Measurements from ENCODE around the gene FREM2. TPM values are rescaled to one million over a fixed set of nuclear protein-coding genes. Genes with fewer than 3 reads are reported as not detected.

FREM2 gene
- total and polyA plus RNA-seq, 2 experiments from 2014 or later = 2.3 to 17.8 TPM

DNA sequence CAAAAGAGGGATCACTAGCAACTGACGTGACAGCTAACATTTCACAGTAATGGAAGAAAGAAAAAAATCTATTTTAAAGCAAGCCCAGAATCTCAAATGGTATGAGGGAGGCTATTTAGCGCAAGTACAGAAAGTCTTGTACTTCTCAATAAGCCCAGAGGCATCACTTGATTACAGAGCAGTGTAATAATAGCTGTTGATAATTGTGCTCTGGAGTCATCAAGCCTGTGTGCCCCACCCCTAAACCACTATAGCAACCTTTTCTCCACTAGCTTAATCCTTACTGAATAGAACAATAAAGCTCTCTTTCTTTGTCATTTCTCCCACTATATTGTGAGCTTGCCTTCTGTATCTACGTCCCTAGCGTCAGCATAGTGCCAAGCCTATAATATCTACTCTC is 56.6 kb downstream of the FREM2 start:
- DNase-seq (ENCODE audit: low spot score) = no peak
- 62% methylated on average over 4 of the region's 4 CpGs for WGBS (ENCODE audit: low lambda C conversion rate, missing lambda C conversion rate)
- Histone ChIP-seq H3K9me2 (replicated peaks; ENCODE audit: insufficient read depth) (no peaks in the 10 kb centered on the region), H3K9me3 (ENCODE audit: low read depth) (no peaks in the 10 kb centered on the region), H3K27ac (no peak overlapping the region), H3K27me3 (no peaks in the 10 kb centered on the region), H3K36me3 (replicated peaks; ENCODE audit: insufficient read depth, low read depth) (no peaks in the 10 kb centered on the region), H4K20me1 (ENCODE audit: insufficient read depth, poor library complexity, severe bottlenecking) (no peaks in the 10 kb centered on the region), H3K4me3 (no peak overlapping the region), H2AFZ (no peak overlapping the region), H3K79me2 (no peaks in the 10 kb centered on the region), H3K4me2 (no peak overlapping the region), H3K4me1 (ENCODE audit: insufficient read depth) (no peaks in the 10 kb centered on the region)
- TF ChIP-seq, protein P1, sequence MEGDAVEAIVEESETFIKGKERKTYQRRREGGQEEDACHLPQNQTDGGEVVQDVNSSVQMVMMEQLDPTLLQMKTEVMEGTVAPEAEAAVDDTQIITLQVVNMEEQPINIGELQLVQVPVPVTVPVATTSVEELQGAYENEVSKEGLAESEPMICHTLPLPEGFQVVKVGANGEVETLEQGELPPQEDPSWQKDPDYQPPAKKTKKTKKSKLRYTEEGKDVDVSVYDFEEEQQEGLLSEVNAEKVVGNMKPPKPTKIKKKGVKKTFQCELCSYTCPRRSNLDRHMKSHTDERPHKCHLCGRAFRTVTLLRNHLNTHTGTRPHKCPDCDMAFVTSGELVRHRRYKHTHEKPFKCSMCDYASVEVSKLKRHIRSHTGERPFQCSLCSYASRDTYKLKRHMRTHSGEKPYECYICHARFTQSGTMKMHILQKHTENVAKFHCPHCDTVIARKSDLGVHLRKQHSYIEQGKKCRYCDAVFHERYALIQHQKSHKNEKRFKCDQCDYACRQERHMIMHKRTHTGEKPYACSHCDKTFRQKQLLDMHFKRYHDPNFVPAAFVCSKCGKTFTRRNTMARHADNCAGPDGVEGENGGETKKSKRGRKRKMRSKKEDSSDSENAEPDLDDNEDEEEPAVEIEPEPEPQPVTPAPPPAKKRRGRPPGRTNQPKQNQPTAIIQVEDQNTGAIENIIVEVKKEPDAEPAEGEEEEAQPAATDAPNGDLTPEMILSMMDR (IDR thresholded peaks at IDR 0.05; ENCODE audit: poor library complexity) = no peak
- TF ChIP-seq EZH2 (IDR thresholded peaks at IDR 0.05; ENCODE audit: borderline replicate concordance) (no peak), EZH2phosphoT487 (IDR thresholded peaks at IDR 0.05; ENCODE audit: low read depth, severe bottlenecking, unreplicated experiment) (no peak)

GRCh38 chr13:38752686-38753085 is 65.8 kb downstream of the FREM2 start:
- Histone ChIP-seq H2AFZ (no peak overlapping the region), H3K79me2 (no peaks in the 10 kb centered on the region)
- TF ChIP-seq EZH2phosphoT487 (IDR thresholded peaks at IDR 0.05; ENCODE audit: low read depth, severe bottlenecking, unreplicated experiment) (no peak), EZH2 (IDR thresholded peaks at IDR 0.05; ENCODE audit: borderline replicate concordance) (no peak)
- TF ChIP-seq, protein P1 (IDR thresholded peaks at IDR 0.05; ENCODE audit: poor library complexity) = no peak

DNA sequence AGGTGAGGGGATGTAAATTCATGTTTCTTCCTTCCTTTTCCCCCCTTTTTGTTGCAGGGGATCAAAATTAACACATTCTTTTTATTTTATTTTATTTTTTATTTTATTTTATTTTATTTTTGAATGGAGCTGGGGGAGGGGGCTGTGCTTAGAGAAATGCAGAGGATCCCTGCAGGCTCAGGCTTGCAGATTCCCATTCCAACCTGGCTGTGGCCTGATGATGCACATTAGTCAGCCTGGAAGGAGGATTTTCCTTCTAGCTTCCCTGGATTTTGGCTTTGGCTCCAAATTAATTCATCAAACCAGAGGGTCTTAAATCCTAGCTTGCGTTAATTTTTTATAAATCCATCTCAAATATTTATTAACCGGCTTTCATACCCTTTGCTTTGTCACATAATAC is 67.0 kb downstream of the FREM2 start:
- no peak overlapping the region for H2AFZ ChIP-seq
- TF ChIP-seq, protein P1 (IDR thresholded peaks at IDR 0.05; ENCODE audit: poor library complexity) = no peak
- TF ChIP-seq EZH2 (IDR thresholded peaks at IDR 0.05; ENCODE audit: borderline replicate concordance) (no peak), EZH2phosphoT487 (IDR thresholded peaks at IDR 0.05; ENCODE audit: low read depth, severe bottlenecking, unreplicated experiment) (no peak)
- no peaks in the 10 kb centered on the region for H4K20me1 ChIP-seq (ENCODE audit: insufficient read depth, poor library complexity, severe bottlenecking)
- H3K4me2 ChIP-seq = no peak overlapping the region
- no peak for DNase-seq (ENCODE audit: low spot score)
- 78% methylated on average over 2 of the region's 2 CpGs for WGBS (ENCODE audit: low lambda C conversion rate, missing lambda C conversion rate)
- no peaks in the 10 kb centered on the region for H3K36me3 ChIP-seq (replicated peaks; ENCODE audit: insufficient read depth, low read depth)
- H3K4me3 ChIP-seq = no peak overlapping the region
- H3K4me1 ChIP-seq (ENCODE audit: insufficient read depth) = peaks cover 15% of the 10 kb centered on the region
- H3K9me2 ChIP-seq (replicated peaks; ENCODE audit: insufficient read depth) = no peaks in the 10 kb centered on the region
- no peaks in the 10 kb centered on the region for H3K27me3 ChIP-seq
- H3K9me3 ChIP-seq (ENCODE audit: low read depth) = no peaks in the 10 kb centered on the region
- H3K79me2 ChIP-seq = no peaks in the 10 kb centered on the region
- H3K27ac ChIP-seq = no peak overlapping the region

More at GRCh38 chr13:38752686-38753085, 65.8 kb downstream of the FREM2 start:
- H3K9me3 ChIP-seq (ENCODE audit: low read depth) = no peaks in the 10 kb centered on the region
- 35% methylated on average over 5 of the region's 5 CpGs for WGBS (ENCODE audit: low lambda C conversion rate, missing lambda C conversion rate)
- no peak overlapping the region for H3K27ac ChIP-seq
- H3K4me3 ChIP-seq = no peak overlapping the region
- no peaks in the 10 kb centered on the region for H3K27me3 ChIP-seq
- no peaks in the 10 kb centered on the region for H3K36me3 ChIP-seq (replicated peaks; ENCODE audit: insufficient read depth, low read depth)
- H4K20me1 ChIP-seq (ENCODE audit: insufficient read depth, poor library complexity, severe bottlenecking) = no peaks in the 10 kb centered on the region
- H3K9me2 ChIP-seq (replicated peaks; ENCODE audit: insufficient read depth) = no peaks in the 10 kb centered on the region
- no peak for DNase-seq (ENCODE audit: low spot score)
- H3K4me1 ChIP-seq (ENCODE audit: insufficient read depth) = peaks cover 15% of the 10 kb centered on the region
- no peak overlapping the region for H3K4me2 ChIP-seq

- no peaks in the 10 kb centered on the region for H3K9me2 ChIP-seq (replicated peaks; ENCODE audit: insufficient read depth)
Observed at GRCh38 chr13:38755793-38756192, 68.9 kb downstream of the FREM2 start.

More at GRCh38 chr13:38755793-38756192, 68.9 kb downstream of the FREM2 start:
- Histone ChIP-seq H3K27ac (no peak overlapping the region), H3K4me3 (no peak overlapping the region), H3K9me3 (ENCODE audit: low read depth) (no peaks in the 10 kb centered on the region), H2AFZ (no peak overlapping the region), H3K4me2 (no peak overlapping the region), H3K36me3 (replicated peaks; ENCODE audit: insufficient read depth, low read depth) (no peaks in the 10 kb centered on the region), H3K79me2 (no peaks in the 10 kb centered on the region), H3K27me3 (no peaks in the 10 kb centered on the region), H4K20me1 (ENCODE audit: insufficient read depth, poor library complexity, severe bottlenecking) (no peaks in the 10 kb centered on the region), H3K4me1 (ENCODE audit: insufficient read depth) (peaks cover 15% of the 10 kb centered on the region)
- no peak for TF ChIP-seq EZH2 (IDR thresholded peaks at IDR 0.05; ENCODE audit: borderline replicate concordance)
- TF ChIP-seq, protein P1 (IDR thresholded peaks at IDR 0.05; ENCODE audit: poor library complexity) = no peak
- no peak for TF ChIP-seq EZH2phosphoT487 (IDR thresholded peaks at IDR 0.05; ENCODE audit: low read depth, severe bottlenecking, unreplicated experiment)
- DNase-seq (ENCODE audit: low spot score) = no peak
- WGBS (ENCODE audit: low lambda C conversion rate, missing lambda C conversion rate) = 85% methylated on average over 2 of the region's 2 CpGs

All from hepatocyte (in vitro differentiated cells).